CD4-positive, alpha-beta T cell treated with Interleukin-10 for 1 hour (primary cell): ENCODE measurements around the gene PLEKHG4B.
A peak's percentile ranks its signal among the peaks of the same experiment; 100 is the strongest.

Experiments used
- DNase-seq: peaks from one replicate; pipeline ENCODE4 v3.0.0-alpha.2; 2020

Gene PLEKHG4B

DNA sequence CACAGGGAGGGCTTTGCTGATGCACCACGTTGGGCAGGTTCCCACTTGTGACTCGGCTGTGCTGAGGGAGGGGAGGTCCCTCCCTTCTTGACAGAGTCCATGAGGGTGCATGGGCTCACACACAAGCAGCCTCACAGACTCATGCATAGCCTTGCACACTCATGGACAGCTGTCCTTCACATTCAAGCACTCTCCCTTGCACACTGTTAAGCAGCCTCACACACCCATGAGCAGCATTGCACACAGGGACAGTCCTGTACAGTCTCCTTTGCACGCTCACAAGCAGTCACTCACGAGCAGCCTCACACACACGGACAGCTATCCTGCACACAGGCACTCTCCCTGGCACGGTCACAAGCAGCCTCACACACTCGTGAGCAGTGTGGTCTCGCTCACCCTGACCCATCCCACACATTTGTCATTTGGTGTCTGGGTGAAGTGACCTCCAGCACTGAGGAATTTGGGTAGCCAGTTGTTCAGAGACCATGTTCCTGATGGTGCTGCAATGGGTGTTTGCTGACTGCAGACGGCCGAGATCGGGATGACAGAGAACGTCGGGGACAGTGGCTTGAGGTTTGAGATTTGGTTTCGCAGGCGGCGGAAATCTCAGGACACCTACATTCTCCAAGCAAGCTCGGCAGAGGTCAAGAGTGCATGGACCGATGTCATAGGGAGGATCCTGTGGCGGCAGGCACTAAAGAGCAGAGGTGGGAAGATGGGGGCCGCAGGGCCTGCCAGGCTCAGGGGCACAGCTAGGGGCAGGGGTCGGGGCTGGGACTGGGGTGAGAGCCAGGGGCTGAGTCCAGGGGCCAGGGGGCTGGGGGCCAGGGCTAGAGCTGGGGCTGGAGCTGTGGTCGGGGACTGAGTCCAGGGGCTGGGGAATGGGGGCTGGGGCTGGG lies 81.7 kb downstream of the PLEKHG4B start:
- DNase-seq: no peak

DNA sequence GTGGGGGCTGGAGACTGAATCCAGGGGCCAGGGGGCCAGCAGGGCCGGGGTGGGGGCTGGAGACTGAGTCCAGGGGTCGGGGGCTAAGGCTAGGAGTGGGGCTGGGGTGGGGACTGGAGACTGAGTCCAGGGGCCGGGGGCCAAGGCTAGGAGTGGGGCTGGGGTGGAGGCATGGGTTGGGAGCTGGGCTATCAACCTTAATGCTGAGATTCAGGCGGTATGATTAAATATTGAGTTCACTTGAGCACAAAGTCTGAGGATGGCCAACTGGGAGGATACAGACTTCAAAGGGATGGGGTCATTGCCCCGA lies 82.3 kb downstream of the PLEKHG4B start:
- no peak for DNase-seq

DNA sequence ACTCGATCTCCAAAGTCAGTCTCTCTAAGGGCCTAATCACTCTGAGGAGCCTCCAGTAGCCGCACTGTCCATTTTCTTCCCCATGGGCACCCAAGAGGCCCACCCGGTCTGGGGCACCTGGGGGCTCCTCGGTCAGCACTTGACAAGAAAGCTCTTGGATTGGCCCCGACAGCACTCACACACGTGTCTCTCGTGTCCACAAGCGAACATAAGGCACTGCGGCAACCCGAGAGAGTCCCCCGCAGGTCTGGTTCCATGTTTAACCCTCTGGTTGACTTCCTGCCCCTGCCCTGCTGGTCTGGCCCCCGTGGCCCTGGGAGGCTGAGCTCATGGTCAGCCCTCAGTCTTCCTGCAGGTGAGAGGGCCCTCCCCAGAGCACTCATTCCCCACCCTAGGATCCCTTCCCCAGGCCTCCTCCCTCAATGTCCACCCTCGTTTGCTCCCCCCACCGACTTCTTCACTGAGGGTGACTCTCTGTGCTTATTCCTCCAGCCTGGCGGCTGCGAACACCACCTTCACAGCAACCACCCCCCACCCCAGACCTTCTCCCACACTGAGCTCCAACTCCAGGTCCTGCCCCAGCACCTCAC lies 83.0 kb downstream of the PLEKHG4B start:
- no peak for DNase-seq

DNA sequence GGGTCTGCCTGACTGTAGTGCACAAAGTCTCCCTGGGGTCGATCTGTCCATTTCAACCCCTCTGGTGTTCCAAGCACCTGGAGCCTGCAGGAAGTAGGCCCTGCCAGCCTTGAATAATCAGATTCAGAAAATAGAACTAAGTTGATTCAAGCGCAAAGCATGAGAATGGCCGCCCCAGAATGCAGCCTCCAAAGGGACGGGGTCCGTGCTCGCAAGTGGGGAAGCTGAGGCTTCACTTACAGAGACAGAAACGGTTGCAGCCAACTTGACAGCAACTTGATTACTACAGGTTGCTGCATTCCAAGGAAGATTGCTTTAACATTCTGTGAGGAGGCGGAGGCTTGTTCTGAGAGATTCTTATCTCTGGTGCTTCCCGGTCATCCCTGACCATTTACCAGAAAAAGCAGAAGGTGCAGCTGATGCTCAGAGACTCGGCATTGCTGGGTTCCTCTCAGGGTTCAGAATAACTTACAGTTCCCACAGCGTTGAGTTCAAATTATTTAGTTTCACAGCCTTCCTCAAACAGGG lies 84.4 kb downstream of the PLEKHG4B start:
- no peak for DNase-seq

DNA sequence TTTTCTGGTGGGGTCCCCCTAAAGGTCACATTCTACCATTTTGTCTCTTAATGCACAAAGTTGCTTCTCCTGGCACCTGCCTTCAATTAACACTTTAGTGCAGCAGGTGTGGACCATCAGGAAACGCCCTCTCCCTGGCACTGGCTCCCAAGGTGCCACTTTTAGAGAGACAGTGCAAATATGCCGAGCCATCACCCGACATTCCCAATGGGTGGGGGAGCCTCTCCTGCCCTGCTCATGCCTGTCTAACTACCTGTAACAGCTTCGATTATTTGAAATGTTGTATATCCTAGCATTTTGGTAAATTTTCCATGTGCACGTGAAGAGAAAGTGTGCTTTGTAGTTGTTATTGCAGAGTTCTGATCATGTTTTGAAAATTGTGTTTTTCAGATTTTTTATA lies 86.1 kb downstream of the PLEKHG4B start:
- no peak for DNase-seq

DNA sequence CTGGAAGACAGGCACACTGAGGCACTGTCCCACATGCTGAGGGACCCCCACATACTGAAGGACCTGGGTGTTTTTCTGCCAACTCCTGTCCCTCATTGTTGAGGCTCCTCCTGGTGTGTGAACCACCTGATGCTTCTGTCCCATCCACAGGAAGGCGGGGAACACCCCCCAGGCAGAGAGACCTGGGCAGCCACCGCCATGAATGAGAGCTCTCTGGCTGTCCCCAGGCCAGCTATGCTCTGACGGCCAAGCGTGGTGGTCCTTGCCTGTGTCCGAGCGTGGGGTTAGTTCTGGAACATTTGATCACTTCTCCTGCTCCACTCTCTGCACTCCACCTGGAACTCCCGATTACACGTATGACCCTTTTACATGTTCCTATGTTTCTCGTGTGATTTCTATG lies 87.4 kb downstream of the PLEKHG4B start:
- no peak for DNase-seq

DNA sequence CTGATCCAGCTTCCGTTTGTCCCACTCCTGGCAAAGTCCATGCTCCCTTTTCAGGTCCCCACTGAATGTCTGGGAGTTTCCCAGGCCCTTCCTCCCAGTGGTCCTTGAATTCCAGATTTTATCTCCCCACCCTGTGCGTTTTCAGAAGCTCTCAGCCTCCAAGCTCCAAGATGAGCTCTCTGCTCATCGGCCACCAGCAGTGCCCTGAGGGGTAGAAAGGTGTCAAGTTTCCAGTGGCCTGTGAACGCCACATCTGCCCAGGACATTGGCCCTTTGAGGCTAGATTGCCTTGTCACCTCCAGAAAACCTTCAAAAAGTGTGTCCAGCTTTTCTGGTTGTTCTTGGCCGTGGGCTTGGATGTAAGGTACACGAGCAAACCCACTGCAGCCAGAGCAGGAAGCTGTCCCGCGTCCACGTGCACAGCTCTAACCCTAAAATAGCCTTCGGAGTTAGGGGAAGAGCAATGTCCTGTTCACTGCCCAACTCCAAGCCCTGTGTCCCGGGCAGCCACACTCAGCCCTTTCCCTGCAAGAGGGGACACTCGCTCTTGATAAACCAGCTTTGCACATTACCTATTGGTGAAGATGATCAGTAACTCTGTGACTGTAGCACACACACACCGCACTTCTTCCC lies 88.4 kb downstream of the PLEKHG4B start:
- no peak for DNase-seq

DNA sequence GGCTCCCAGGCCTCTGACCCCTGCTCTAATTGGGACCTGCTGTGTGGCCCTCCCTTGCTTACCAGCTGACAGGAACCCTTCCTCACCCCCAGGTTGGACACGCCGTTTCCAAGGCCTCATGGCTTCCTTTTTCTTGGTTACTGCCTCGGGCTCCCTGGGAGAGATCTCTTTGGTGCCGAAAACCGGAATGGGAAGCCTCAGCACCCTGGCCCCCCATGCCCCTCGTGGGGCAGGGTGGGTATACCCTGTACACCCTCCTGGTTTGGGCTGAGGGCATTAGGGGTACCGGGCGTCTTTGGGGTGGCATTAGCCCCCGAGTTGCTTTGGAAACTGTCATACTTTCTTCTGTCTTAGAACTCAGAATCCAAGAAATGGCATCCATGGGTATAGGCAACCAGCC lies 89.2 kb downstream of the PLEKHG4B start:
- DNase-seq: no peak

DNA sequence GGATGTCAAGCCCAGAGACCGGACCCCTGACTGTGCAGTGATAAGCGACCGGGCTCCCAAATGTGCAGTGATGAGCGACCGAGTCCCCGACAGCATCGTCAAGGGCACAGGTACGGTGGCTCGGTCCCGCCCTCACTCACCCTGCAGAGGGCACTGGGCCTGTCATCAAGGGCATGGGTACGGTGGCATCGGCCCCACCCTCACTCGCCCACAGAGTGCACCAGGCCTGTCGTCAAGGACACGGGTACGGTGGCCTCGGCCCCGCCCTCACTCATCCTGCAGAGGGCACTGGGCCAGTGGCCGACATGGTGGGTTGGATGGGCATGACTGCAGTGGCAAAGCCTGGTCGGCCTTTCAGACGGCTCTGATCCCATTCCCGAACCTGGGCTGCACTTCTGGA lies 89.6 kb downstream of the PLEKHG4B start:
- DNase-seq: no peak

DNA sequence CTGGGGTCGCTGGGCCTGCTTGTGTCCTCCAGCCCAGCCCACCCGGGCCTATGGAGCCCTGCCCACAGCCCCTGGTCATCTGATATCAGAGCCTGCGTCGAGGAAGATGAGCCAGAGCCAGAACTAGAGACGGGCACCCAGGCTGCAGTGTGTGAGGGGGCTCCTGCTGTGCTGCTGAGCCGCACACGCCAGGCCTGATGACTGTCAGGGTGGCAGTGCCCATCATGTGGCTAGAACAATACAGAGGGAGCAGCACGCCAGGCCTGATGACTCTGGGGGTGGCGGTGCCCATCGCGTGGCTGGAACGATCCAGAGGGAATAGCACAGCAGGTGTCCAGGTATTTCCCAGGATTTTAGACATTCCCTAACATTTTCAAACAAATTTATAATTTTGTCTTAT lies 90.2 kb downstream of the PLEKHG4B start:
- no peak for DNase-seq

DNA sequence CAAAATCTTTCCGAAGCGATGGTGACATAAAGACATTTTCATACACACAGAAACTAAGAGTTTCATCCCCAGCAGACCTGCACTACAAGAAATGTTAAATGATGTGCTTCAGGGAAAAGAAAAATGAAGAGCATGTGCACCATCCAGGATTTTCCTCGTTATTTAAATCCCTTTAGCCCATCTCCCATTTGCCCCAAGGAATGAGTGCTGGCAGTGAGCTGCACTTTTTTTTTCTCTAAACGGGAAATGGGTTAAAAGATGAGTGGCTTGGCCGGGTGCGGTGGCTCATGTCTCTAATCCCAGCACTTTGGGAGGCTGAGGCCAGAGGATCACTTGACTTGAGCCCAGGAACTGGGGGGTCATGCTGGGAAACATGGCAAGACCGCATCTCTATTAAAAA lies 92.5 kb downstream of the PLEKHG4B start:
- no peak for DNase-seq

DNA sequence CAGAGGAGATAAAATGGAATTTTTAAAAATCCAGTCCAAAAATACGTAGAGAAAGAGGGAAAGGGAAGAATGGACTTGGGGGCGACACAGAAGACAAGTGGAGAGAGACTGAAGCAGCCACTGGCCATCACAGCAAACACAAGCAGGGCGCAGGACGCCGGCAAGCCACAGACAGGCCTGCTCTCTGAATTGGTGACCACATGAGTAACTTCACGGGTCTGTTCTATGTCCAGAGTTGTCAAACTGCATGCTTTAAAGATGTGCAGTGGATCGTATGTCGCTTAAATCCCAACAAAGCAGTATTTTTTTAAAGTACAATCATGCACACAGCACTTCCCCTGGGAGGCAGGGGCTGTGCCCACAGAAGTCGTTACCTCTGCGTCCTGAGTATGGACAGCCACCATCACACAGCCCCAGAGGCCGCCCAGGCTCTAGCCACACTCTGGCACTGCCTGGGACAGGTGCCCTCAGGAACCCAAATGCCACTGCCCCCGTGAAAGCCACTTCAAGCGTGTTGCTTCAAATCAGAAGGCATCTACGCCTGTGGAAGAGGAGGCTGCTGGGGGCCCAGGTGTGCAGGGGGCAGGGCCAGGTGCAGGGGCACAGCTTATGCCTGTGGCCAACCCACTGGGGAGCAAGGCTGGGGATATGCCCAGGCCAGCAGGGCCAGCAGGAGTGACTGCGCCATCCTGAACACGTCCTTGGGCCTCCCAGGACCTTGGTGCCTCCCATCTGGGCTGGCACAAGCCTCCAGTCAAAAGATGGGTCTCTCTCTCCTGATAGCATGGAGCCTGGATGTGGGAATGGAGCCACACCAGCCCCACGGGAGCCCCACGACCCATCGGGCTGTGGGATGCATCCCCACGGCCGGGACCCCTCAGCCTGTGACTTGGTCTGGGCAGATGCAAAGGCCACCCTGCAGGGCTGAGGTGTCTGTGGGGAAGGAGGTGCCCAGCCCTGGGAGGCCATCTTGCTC lies 93.4 kb downstream of the PLEKHG4B start:
- no peak for DNase-seq

DNA sequence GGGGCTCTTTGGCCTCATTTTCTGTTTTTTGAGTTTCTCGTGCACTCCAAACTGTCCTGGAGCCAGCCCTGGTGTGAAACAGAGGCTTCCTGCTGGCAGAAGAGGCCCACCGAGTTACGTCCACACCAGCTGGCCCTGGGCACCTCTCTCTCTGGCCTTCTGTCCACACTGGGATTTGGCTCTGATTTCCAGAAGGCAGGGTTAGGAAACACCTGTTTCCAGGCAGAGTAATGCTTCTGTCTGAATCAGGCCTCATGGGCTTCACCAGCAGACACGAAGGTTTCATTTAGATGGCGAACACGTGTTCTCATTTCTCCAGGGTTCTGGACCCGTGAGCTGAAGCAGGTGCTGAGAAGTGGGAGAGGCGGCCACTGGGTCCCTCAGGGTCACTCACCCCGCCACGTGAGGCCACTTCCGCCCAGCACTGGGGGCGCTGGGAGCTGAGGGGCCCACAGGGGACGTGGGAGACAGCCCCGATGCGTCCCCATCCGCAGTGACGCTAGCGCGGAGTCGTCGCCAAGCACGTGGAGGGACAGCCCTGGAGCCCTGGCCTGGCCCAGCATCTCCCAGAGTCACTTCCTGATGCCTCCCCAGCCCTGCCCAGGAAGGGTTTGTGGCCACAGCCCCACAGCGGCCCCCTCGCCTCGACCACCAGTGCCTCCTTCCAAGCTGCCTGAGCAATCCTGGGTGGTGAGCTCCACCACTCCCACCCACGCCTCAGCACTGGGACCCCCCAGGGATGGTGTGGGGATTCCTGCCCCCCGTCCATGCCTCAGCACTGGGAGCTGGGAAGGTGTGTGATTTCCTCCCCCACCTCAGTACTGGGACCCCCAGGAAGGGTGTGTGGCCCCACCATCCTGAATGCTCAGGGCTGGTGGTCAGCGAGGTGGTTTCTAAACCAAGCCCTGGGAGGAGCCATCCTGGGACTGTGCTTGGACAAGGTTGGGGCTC lies 94.4 kb downstream of the PLEKHG4B start:
- no peak for DNase-seq

DNA sequence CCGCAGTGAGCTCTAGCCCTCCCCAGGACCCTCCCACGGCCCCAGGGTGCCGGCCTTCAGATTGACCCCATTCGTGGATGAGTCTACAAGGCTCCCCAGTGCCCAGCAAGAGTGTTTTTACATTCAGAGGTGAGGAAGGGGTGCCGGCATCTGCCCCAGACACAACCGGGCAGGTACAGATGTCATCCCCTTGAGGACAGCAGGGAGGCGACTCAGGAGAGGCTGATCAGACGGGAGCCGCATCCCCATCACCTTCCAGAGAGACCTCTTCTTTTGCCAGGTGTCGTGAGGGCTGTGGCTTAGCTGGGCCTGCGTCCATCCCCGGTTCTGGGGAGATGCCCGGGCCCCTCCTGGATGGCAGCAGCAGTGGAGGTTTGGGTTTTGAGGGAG lies 95.1 kb downstream of the PLEKHG4B start:
- DNase-seq: no peak

DNA sequence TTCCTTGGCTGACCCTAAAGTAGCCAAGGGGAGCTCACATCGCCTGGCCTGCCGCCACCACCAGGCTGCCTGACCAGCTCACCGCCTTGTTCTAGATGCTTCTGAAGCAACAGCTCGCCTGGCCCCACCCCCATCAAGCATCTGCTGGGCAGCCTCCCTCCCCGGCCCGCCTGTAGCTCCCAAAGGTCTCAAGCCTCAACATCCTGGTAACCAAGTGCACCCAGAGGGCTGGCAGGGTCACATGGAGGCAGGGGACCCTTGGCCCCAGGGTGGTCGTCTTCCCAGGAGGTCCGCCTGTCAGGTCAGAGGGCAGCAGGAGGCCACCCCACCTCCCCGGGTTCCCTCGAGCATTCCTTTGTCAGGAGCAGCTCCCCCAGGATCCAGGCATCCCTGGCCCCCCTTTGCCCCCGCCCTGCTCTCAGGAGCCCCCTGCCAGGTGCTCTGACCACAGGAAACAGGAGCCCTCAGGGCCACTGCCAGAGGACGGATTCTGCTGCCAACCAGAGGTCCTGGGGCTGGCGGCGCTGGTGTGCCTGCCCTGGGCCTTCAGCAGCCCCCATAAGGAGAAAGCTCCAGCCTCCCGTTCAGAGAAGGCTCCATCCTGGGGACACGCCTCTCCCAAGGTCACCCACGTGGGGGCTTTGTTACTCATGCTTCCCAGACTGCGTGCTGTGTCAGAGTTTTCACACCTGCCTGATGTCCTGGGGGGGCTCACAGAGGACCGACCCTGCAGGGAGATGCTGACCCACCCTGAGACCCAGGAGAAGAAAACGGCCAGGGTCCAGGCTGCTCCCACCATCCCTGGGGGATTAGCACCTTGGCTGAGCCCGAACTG lies 95.9 kb downstream of the PLEKHG4B start:
- no peak for DNase-seq

DNA sequence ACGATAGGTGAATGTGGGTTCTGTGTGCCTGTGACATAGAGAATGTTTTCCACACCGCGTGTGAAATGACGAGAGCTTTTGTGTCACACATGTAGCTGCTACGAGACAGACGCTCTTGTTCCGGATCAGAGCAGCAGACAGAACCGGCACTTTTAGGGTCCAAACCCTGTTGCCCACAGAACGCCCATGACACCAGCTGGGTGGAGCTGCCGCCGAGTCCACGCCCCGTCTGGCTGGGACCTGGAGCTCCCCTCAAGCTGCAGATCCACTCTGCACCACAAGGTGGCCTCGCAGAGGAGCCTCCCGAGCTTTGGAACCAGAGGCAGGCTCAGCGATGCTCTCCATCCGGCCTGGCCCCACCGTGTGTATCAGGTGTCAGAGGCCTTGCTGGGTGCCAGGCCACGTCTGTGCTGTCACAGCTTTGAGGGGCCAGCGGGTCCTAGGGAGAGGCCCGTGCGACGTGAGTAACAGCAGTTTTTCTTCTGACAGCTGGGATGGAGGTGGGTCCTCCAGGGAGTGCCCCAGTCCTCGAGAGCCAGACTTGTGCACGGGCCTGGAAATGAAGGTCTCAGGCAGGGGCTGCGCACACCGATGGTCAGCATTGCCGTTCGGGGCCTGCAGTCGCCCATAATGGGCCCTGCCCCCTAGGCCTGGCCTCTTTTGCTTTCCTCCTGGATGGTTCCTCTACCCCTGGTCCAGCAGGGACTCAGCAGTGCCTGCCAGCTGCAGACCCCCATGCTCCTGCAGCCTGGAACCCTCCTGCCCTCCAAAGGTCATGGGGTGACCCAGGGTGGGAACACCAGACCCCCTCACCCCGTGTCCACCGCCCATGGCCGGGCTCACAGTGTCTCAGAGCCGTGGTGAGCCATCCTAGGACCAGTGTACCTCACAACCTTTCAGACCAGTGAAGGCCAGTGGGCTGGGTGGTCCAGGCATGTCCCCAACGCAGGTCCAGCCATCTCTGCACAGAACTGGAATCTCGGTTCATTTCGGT lies 96.8 kb downstream of the PLEKHG4B start:
- peak; percentile 88 for DNase-seq

DNA sequence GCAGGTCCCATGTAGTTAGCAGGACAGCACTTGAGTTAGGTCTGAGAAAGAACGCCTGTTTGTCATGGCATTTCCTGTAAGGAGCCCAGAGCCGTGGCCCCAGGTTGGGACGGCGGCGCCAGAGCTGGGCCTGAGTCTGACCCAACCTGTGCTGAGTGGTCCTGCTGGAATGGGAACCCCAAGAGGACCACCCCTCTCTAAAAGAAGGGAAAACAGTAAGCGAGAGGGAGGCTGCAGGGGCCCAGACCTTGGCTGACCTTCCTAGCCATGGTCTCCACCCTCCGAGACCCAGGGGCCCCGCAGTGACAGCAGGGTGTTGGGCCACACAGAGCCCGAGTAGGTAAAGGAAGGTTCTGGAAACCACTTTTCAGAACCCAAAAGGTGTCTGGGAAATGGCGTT lies 97.5 kb downstream of the PLEKHG4B start:
- no peak for DNase-seq

DNA sequence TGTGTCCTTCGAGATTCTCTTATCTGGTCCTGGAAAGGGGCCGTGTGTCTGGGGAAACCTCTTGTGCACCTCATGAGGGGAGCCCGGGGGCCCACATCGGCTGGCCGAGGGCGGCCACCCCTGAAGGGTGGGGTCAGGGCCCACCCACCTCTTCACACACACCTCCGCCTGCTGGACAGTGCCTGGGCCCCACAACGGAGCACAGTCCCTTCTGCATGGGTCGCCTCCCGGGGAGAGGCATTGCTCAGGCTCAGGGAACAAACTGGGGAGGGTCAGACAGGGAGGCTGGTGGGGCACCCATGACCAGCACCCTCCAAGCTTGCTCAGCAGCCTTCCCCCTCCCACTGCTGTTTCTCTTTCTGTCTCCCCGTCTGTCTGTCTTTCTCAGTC lies 98.0 kb downstream of the PLEKHG4B start:
- no peak for DNase-seq

DNA sequence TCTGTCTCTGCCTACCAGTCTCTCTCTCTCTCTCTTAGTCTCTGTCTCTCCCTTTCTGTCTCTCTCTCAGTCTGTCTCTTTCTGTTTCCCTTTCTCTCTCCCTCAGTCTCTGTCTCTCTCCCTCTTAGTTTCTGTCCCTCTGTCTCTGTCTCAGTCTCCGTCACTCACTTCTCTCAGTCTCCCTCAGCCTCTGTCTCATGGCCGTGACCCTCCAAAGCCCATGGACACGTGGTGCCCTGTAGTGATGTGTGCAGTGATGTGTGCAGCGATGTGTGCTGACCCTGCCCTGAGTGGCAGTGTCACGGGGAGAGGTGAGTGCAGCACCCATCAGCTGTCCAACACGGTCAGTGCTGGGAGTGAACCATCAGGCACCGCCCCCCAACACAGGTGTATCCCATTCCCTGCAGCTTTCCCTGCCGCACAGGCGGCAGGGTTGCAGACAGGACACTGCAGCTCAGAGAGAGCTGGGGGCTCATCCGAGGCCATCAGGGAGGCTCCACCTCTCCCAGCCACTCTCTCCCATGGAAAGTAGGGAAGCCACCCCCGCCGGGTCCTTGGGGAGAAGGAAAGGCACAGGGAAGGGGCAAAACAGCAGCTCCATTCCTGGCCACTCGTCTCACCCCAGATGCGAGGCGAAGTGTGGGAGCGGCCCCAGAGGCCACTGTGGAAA lies 98.5 kb downstream of the PLEKHG4B start:
- no peak for DNase-seq
